GM21528 (cell line): Measurements from ENCODE around the gene SCFD2.
"Not testable (repeated sequence)": the region's sequence is repeated elsewhere in the genome, so short reads cannot be mapped to it uniquely, and the experiment has no call there.

ENCODE experiments used
- ATAC-seq: cut with Tn5 transposase; IDR thresholded peaks from one replicate; pipeline ENCODE4 v1.9.1; 2021; ENCODE audit warnings: mild to moderate bottlenecking, moderate library complexity; ENCODE audit not compliant: unreplicated experiment, low FRiP score

The SCFD2 gene

DNA sequence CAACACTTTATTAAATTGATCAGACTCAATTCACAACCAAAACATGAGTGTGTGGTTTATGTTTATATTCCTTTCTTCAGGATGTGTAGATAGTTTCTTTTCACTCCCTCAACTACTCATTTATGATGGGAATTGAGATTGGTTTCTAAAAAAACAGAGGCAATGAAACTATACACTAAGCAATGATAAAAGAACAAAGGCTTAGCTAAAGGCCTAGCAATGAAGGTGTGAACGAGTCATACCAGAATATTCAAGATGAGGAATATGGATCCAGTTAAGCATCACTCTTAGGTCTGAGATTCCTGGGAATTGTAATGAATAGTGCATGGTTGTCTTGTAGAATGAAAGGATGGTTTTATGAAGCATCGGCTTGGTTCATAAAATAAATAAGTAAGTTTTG is 521.3 kb downstream of the SCFD2 start:
- ATAC-seq = no peak

GRCh38 chr4:52843958-52844357 is 521.9 kb downstream of the SCFD2 start:
- no peak for ATAC-seq

DNA sequence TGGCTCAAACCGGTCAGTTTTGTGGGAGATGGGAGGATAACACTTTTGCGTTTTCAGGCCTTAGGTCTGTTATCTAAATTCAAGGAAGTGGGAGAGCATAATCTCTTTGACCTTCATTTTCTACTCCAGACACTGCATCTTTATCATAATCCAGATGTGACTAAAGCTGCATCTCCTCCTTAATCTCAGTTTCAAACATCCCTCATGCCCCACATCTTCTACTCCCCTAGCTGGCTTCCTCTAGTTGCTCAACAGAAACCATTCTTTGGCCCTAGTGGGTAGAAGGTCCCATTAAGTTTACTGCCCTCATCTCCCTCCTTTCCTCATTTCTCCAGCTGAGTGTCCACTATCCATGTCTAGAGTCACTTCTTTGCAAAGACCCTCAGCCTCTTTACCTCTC is 522.5 kb downstream of the SCFD2 start:
- no peak for ATAC-seq

- no peak for ATAC-seq
These were observed 523.1 kb downstream of the SCFD2 start for GRCh38 chr4:52842792-52843191.

DNA sequence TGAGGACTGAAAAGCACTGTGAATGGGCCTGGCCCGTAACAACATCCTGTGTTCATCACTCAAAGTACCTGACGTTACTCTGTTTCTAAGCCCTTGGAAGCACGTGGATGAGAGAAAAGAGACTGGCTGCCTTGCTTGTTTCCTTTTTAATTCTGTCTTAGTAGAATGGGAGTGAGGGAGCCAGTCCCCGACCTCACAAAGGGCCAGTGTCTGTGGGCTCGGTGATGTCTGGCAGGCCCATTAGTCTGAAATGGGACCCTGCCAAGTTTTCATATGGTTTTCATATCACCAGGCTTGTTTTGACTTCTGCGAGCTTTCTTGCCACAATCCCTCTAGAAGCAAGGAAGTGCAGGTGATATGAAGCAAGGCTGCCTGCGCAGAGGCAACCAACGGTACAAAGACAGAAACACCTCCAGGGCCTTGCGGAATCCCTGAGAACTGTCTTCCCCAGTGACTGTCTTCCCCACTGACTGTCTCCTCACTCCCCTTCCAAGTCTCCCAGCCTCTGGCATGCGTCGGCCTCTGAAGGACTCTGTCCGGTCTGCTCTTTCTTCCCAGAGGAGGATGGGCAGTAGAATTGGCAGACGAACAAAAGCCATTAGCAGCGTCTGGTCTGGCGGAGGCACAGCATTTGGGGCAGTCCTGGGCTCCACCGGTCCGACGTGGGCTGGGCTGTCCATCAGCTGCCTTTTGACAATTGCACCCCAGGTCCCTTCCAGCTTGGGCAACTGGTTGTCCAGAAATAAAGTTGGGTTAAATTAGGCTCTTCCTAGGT is 524.0 kb downstream of the SCFD2 start:
- no peak for ATAC-seq

DNA sequence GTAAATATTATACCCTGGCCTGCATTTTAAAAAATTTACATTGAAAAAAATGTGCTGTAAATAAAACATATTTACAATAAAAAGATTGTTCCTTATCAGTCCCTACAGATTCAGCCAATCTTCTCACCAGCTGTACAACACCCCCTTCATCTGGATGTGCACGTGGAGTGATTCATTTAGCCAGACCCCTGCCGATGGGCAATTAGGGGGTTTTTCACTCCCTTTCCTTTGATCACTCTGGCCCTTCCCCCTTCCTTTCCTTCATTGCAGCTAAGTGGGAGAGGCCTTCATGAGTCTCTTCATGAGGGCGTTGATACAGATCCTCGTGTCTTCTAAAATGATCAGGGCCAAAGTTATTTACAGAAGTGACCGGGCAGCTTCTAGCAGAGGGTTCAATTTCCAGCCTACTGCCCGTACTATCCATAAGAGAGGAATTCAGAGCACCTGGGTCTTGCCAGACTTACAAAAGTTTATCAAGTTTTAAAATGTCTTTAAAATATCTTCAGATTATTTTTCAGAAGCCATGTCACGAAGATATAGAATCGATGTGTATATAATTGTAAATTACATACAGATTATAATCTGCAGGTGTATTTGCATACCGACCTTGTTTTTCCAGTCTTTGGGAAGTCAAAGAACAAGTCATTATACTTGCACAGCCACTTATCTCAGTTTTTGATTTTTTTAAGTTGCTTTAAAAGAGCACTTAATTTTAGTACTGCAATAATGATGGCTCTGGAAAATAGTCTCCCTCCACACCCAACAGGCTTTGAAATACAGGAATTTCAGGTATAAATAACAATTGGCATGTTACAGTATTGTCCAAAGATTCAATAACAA is 525.1 kb downstream of the SCFD2 start:
- no peak for ATAC-seq

- no peak for ATAC-seq
These were observed 526.9 kb downstream of the SCFD2 start for GRCh38 chr4:52838729-52839586.

DNA sequence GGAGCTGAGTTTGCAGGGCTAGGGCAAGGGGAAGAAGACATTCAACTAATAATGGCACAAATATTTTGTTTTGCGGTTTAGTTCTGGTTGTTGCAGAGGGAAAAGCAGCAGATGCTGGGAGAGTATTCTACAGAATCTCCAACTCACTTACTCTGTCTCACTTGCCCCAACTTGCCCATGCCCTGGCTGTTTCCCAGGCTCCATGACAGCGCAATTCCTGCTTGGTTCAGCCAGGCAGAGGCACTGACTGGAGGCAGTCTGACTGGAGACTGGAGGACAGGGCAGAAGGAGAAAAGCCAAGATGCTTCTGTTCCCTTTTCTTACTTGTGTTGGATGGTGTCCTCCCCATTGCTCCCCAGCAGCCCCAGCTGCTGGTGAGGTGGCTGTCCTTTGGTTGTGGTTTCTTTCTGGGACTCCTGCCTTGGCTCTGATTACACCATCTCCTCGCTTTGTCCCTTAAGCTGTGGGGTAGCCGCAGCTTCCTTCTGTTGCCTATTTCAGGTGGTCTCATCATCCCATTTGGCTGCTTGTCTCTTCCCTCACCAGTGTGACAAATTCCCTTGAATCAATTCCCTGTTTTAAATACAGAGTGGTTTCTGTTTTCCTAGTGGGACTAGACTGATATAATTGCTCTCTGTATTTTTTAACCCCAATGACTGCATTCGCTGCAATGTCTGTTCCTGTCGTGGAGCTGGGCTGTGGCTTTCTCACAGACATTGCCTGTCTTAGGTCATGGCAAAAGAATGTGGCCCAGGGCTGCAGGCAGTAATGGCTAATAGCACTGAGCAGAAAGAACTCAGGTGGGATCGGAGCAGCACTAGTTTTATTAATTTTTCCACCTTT is 527.9 kb downstream of the SCFD2 start:
- ATAC-seq = no peak

DNA sequence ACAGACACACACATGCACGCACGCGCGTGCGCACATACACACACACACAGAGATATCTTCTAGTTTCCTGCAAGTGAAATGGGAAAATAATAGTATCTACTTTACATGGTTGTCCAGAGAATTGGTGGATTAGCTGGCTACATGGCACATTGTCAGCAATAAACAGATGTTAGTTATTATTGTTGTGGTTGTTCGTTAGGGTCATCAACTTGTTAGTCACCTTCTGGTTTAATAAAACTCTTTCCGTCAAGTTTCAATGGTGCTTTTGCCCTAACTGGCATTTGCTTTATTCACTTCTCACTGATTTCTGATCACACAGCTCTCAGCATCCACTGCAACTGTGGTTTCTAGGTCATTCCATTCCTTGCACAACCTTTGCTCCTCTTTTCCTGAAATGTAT is 529.2 kb downstream of the SCFD2 start:
- ATAC-seq = no peak

DNA sequence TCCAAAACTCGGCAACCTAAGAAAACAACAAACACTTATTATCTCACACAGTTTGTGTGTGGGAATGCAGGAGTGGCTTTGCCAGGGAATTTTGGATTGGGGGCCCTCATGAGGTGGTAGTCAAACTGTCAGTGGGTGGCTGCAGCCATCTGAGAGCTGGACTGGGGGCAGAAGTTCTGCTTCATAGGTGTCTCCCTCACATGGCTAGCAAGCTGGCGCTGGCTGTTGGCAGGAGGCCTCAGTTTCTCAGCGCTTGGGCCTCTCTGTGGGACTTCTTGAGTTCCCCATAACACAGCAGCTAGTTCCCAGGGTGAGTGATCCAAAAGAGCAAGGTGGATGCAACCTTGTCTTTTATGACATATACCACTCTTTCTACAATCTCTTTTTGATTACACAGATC is 529.7 kb downstream of the SCFD2 start:
- no peak for ATAC-seq

DNA sequence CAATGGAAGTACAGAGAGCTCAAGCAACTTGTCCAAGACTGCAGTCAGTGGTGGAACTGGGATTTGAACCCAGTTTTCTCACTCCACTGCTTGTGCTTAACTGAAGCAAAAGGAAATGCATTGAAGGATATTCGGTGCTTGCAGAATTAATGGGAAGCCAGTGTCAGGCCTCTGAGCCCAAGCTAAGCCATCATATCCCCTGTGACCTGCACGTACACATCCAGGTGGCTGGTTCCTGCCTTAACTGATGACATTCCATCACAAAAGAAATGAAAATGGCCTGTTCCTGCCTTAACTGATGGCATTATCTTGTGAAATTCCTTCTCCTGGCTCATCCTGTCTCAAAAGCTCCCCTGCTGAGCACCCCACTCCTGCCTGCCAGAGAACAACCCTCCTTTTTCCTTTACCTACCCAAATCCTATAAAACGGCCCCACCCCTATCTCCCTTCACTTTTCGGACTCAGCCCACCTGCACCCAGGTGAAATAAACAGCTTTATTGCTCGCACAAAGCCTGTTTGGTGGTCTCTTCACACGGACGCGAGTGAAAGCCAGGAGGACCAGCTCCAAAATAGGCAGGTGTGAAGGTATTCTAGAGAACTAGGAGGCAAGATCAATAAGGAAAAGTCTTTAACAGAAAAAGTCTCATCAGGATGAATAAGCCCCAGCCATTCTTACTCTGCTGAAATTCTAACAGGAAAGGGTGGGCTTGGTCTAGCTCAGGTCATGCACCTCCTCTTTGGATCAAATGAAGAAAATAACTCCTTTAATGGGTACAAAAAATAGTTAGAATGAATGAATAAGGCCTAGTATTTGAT is 531.0 kb downstream of the SCFD2 start:
- ATAC-seq = not testable (repeated sequence)

GRCh38 chr4:52833941-52834525 is 531.8 kb downstream of the SCFD2 start:
- ATAC-seq = no peak

DNA sequence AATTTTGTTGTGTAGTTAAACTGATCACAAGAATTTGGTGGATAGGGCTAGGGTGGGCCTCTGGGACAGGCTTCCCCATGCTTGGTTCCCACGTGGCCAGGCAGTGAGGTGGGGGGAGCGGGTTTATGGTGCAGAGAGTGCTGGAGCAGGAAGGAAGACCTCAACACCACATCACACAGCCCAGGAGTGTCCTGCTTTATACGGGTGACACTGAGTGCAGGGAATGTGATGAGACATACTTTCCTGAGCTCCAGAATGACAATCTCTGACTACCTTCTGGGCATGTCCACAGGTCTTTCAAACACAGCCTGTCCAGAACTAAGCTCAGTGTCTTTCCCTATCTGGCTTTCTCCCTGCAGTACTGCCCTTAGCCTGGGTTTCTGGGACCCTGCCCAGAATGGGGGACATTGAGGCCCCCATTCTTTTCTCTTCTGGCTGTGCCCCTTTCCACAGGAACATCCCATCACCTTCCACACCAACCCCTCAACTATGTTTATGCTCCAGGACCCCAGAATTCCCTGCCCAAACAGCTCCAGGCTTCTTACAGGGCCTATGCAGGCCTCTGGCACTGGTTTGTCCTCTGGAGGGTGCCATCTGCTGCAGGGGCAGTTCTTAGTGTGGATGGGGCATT is 540.3 kb downstream of the SCFD2 start:
- ATAC-seq = no peak

GRCh38 chr4:52824603-52825459 is 541.0 kb downstream of the SCFD2 start:
- no peak for ATAC-seq

DNA sequence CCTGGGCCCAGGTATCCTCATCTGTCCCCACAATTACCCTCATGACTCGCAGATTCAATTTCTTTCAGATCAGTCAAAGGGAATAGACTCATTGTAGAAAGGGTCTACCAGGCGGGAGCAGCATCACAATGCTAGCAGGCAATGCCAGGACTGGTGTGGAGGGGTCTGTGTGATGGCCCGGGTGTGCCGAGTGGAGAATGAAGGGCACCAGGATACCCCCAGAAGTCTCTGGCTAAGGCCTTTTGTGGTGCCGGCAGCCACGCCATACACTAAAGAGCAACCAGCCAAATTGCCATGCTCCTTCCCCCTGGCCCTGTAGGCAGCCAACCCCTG is 541.6 kb downstream of the SCFD2 start:
- no peak for ATAC-seq

DNA sequence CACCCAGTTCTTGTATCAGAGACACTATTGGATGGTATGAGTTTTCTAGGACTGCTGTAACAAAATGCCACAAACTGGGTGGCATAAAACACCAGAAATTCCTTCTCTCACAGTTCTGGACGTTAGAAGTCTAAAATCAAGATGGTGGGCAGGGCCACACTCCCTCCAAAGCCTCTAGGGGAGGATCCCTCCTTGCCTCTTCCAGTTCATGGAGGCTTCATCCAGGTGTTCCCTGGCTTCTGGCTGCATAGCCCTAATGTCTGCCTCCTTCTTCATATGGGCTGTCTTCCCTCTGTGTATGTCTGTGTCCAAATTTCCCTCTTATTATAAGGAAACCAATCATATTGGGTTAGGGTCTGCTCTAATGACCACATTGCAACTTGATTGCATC is 542.2 kb downstream of the SCFD2 start:
- no peak for ATAC-seq
